HCT116 (cell line): Measurements from ENCODE around the gene NAV1. TPM values are rescaled to one million over a fixed set of nuclear protein-coding genes. Genes with fewer than 3 reads are reported as not detected.
"Not testable (repeated sequence)": the region's sequence is repeated elsewhere in the genome, so short reads cannot be mapped to it uniquely, and the experiment has no call there.

Source experiments
- ATAC-seq: fragments of 200-7000 bp; cut with Tn5 transposase; 2 replicates; pipeline ENCODE4 v1.9.1; 2020; ENCODE audit warnings: mild to moderate bottlenecking, moderate library complexity
- BruUV-seq: library from RNA; stranded (reverse); fragments of 400-500 nt; replicated peaks from 2 replicates; lab custom pipeline; 2021; lab: Mats Ljungman, UMichigan
- CTCF ChIA-PET: fragments of 300-600 bp; sonication (Branson Sonifier 250); formaldehyde crosslinking; loops from one replicate; lab custom pipeline; 2021; ENCODE audit warnings: antibody characterized with exemption; lab: Charles Lee
- POLR2A ChIA-PET: fragments of 300-600, 350-600 bp; sonication (Branson Sonifier 250); formaldehyde crosslinking; loops from one replicate; lab custom pipeline; 2021; ENCODE audit warnings: antibody characterized with exemption; lab: Charles Lee
- RAD21 ChIA-PET, 2 experiments: fragments of 300-600 bp; sonication (Branson Sonifier 250); formaldehyde crosslinking; loops; one replicate each; lab custom pipeline; 2023; ENCODE audit warnings: low total read pairs in 2 of 2; ENCODE audit not compliant: uncharacterized antibody in 2 of 2, unreplicated experiment in 2 of 2, low non-redundant PET in 1 of 2; lab: Charles Lee
- DNase-seq: peaks from one replicate; pipeline ENCODE4 v3.0.0-alpha.2; 2010; ENCODE audit warnings: low read depth, low spot score
- H2AFZ ChIP-seq: fragments of 200-600 bp; shearing (Covaris generic), sonication (generic); 2 replicates; pipeline ENCODE4 v1.6.1; 2017; ENCODE audit warnings: low read depth, mixed run types, mixed read lengths, antibody characterized with exemption, low read length; ENCODE audit not compliant: poor library complexity, severe bottlenecking
- H3K27ac ChIP-seq: 2 replicates; pipeline ENCODE4 v1.5.1; 2012; ENCODE audit warnings: low read depth, low read length
- H3K27me3 ChIP-seq: fragments of 200-600 bp; sonication (generic); 2 replicates; pipeline ENCODE4 v1.6.1; 2016; ENCODE audit warnings: mixed run types, low read length, mixed read lengths; ENCODE audit not compliant: insufficient read depth
- H3K36me3 ChIP-seq, 2 experiments: fragments of 200-500 bp in 1 of 2; fragments of 200-600 bp in 1 of 2; sonication (Bioruptor generic) in 1 of 2; sonication (generic) in 1 of 2; 2 replicates each; pipeline versions ENCODE4 v1.5.1 to v1.6.1; 2014 to 2016; ENCODE audit warnings: low read length in 2 of 2, inconsistent platforms in 1 of 2, mixed read lengths in 1 of 2, mixed run types in 1 of 2; ENCODE audit not compliant: insufficient read depth in 2 of 2, control insufficient read depth in 1 of 2
- H3K4me1 ChIP-seq, 2 experiments: fragments of 200-600 bp in 1 of 2; sonication (generic) in 1 of 2; 2 replicates each; pipeline versions ENCODE4 v1.5.1 to v1.6.1; 2012 to 2017; ENCODE audit warnings: low read length in 2 of 2, inconsistent platforms in 1 of 2, mild to moderate bottlenecking in 1 of 2, mixed read lengths in 1 of 2, mixed run types in 1 of 2, moderate library complexity in 1 of 2; ENCODE audit not compliant: insufficient read depth in 2 of 2, control insufficient read depth in 1 of 2
- H3K4me2 ChIP-seq: fragments of 200-600 bp; sonication (generic); 2 replicates; pipeline ENCODE4 v1.6.1; 2017; ENCODE audit warnings: mixed run types, low read length, mixed read lengths
- H3K4me3 ChIP-seq, 2 experiments: fragments of 200-600 bp in 1 of 2; sonication (generic) in 1 of 2; replicated peaks in 1 of 2; 2 replicates each; pipeline ENCODE4 v1.5.1; 2011 to 2016; ENCODE audit warnings: low read length in 2 of 2, control low read depth in 1 of 2, low read depth in 1 of 2, mild to moderate bottlenecking in 1 of 2, mixed read lengths in 1 of 2, mixed run types in 1 of 2
- H3K79me2 ChIP-seq: fragments of 200-600 bp; sonication (generic); 2 replicates; pipeline ENCODE4 v1.6.1; 2017; ENCODE audit warnings: mild to moderate bottlenecking, mixed run types, low read length, moderate library complexity, mixed read lengths; ENCODE audit not compliant: insufficient read depth
- H3K9ac ChIP-seq: fragments of 200-600 bp; sonication (generic); 2 replicates; pipeline ENCODE4 v1.6.1; 2016; ENCODE audit warnings: low read length, mixed read lengths
- H3K9me2 ChIP-seq: fragments of 200-600 bp; sonication (generic), shearing (Covaris generic); 2 replicates; pipeline ENCODE4 v1.6.1; 2017; ENCODE audit warnings: mixed run types, mild to moderate bottlenecking, moderate library complexity; ENCODE audit not compliant: insufficient read depth
- H3K9me3 ChIP-seq, 2 experiments: fragments of 200-500 bp in 1 of 2; fragments of 200-600 bp in 1 of 2; sonication (Bioruptor generic) in 1 of 2; sonication (generic) in 1 of 2; 2 replicates each; pipeline ENCODE4 v1.6.1; 2014 to 2017; ENCODE audit warnings: low read length in 2 of 2, mixed read lengths in 2 of 2, inconsistent platforms in 1 of 2, low read depth in 1 of 2, mild to moderate bottlenecking in 1 of 2, mixed run types in 1 of 2, moderate library complexity in 1 of 2; ENCODE audit not compliant: control insufficient read depth in 1 of 2, insufficient read depth in 1 of 2
- H4K20me1 ChIP-seq: fragments of 200-600 bp; sonication (generic), shearing (Covaris generic); 2 replicates; pipeline ENCODE4 v1.6.1; 2017; ENCODE audit warnings: mixed run types, mild to moderate bottlenecking, moderate library complexity; ENCODE audit not compliant: insufficient read depth
- CTCF ChIP-seq, 3 experiments: fragments of 200-600 bp in 1 of 3; sonication (generic) in 1 of 3; IDR thresholded peaks in 2 of 3; conservative IDR thresholded peaks in 1 of 3; 2 replicates each; pipeline ENCODE4 v1.5.1; 2012 to 2017; ENCODE audit warnings: low read depth in 2 of 3, low read length in 2 of 3, antibody characterized with exemption in 1 of 3, borderline replicate concordance in 1 of 3, control low read depth in 1 of 3, mild to moderate bottlenecking in 1 of 3, mixed read lengths in 1 of 3, mixed run types in 1 of 3, moderate library complexity in 1 of 3; ENCODE audit not compliant: insufficient read depth in 1 of 3
- SRF ChIP-seq: IDR thresholded peaks from 2 replicates; pipeline ENCODE4 v1.6.1; 2012; ENCODE audit warnings: low read depth
- intact Hi-C: fragments of 100-400 bp; cut with micrococcal nuclease; formaldehyde crosslinking; loops from 2 replicates; pipeline ENCODE4 v1.10.0; 2022
- total RNA-seq: library from RNA; stranded (reverse); gene quantifications from one replicate; pipeline ENCODE4 v1.2.1, GENCODE V29; 2021; ENCODE audit not compliant: unreplicated experiment

Gene NAV1
- total RNA-seq, 1 experiment from 2014 or later = 22.8 TPM

GRCh38 chr1:201545851-201546492, 7.0 kb downstream of the NAV1 start:
- ChIA-PET CTCF (interaction anchor here (1.2 to 1.6 kb wide), 2 partner anchors 16 to 64 kb away, joined by 4 to 5 read pairs; no protein-coding TSS in a partner anchor), POLR2A (interaction anchor here (0.7 kb wide), 1 partner anchor 162 kb away, joined by 3 read pairs; no protein-coding TSS in a partner anchor), RAD21 (interaction anchor here (1.0 kb wide), 2 partner anchors 10 to 15 kb away, joined by 3 read pairs; no protein-coding TSS in a partner anchor)
- peak; percentile 99 for ATAC-seq
- DNase-seq = peak; percentile 32
- Histone ChIP-seq H4K20me1 (no peaks in the 10 kb centered on the region), H2AFZ (peak overlapping the region; percentile 84), H3K9ac (no peak overlapping the region), H3K9me2 (no peaks in the 10 kb centered on the region), H3K9me3 (no peaks in the 10 kb centered on the region), H3K27ac (no peak overlapping the region), H3K4me3 (no peak overlapping the region), H3K4me1 (peaks cover 6 to 12% of the 10 kb centered on the region in 2 experiments; a peak in 3 of 4 replicates), H3K36me3 (no peaks in the 10 kb centered on the region), H3K27me3 (no peaks in the 10 kb centered on the region), H3K79me2 (no peaks in the 10 kb centered on the region), H3K4me2 (peak overlapping the region; percentile 49)
- TF ChIP-seq SRF (no peak), CTCF (IDR thresholded peaks at IDR 0.05 in 2 of 3, conservative IDR thresholded peaks at IDR 0.05 in 1 of 3; ENCODE audit: borderline replicate concordance in 1 of 3, insufficient read depth in 1 of 3, low read depth in 2 of 3, low read length in 2 of 3) (peak in 2 of 3 experiments; percentile 27 to 38; a peak in 3 of 6 replicates)
- intact Hi-C loops = no loop called here
- BruUV-seq = no TSS peak

- H3K4me1 ChIP-seq = peaks cover 6 to 28% of the 10 kb centered on the region in 2 experiments; a peak in 3 of 4 replicates
- H3K4me2 ChIP-seq, H3K79me2 ChIP-seq, H3K27me3 ChIP-seq, H3K27ac ChIP-seq, H3K9ac ChIP-seq, DNase-seq, POLR2A ChIA-PET, H2AFZ ChIP-seq, intact Hi-C loops, BruUV-seq, RAD21 ChIA-PET, ATAC-seq, H3K4me3 ChIP-seq, H3K9me3 ChIP-seq, CTCF ChIA-PET, H3K9me2 ChIP-seq, H4K20me1 ChIP-seq, H3K36me3 ChIP-seq: not testable (repeated sequence)
These were observed 10.6 kb downstream of the NAV1 start for GRCh38 chr1:201549522-201549921.
